MM.1S (cell line): ENCODE data around the gene OR2V2.

ENCODE experiments used
- CTCF ChIP-seq: fragments of 300-600 bp; sonication (generic); IDR thresholded peaks from 2 replicates; pipeline ENCODE4 v1.5.1; 2016; ENCODE audit warnings: antibody characterized with exemption, low read length, mixed read lengths
- EZH2 ChIP-seq: fragments of 300-600 bp; sonication (generic); optimal IDR thresholded peaks from 2 replicates; pipeline ENCODE3; 2017; ENCODE audit warnings: low read depth, mild to moderate bottlenecking, antibody characterized with exemption, low read length, mixed read lengths
- EZH2phosphoT487 ChIP-seq: fragments of 300-600 bp; sonication (generic); IDR thresholded peaks from 2 replicates; pipeline ENCODE4 v1.6.1; 2018; ENCODE audit warnings: antibody characterized with exemption, low read length

- no peak for TF ChIP-seq CTCF
- TF ChIP-seq EZH2, result no peak
- TF ChIP-seq EZH2phosphoT487, result no peak
These were observed 47.3 kb downstream of the OR2V2 start for GRCh38 chr5:181194489-181195248.
